Right lobe of liver (tissue), 6 donors: ENCODE data around the gene BCLAF1. TPM values are rescaled to one million over a fixed set of nuclear protein-coding genes. Genes with fewer than 3 reads are reported as not detected.

Source experiments
- ATAC-seq, 4 donors: fragments of 200-7000 bp; cut with Tn5 transposase; one replicate each; pipeline ENCODE4 v1.9.1; 2020; ENCODE audit warnings: mild to moderate bottlenecking in 4 of 4, moderate library complexity in 4 of 4
- DNase-seq, 3 donors: peaks; one replicate each; pipeline ENCODE4 v3.0.0-alpha.2; 2020
- H3K27ac ChIP-seq, 3 donors: fragments of 200-600 bp; one replicate each; pipeline ENCODE4 v1.8.0; 2022
- H3K27me3 ChIP-seq, 2 donors: fragments of 200-600 bp; one replicate each; pipeline ENCODE4 v1.8.0; 2022
- H3K36me3 ChIP-seq, 4 donors: fragments of 200-600 bp; sonication (generic) in 1 of 4; one replicate each; pipeline versions ENCODE4 v1.5.1 to v1.8.0; 2017 to 2022; ENCODE audit warnings: control low read depth in 1 of 4
- H3K4me1 ChIP-seq, 4 donors: fragments of 200-600 bp; sonication (generic) in 1 of 4; one replicate each; pipeline versions ENCODE4 v1.5.1 to v1.8.0; 2017 to 2022; ENCODE audit warnings: control low read depth in 1 of 4
- H3K4me3 ChIP-seq, 3 donors: fragments of 200-600 bp; one replicate each; pipeline ENCODE4 v1.8.0; 2022
- H3K9me3 ChIP-seq, 4 donors: fragments of 200-600 bp; sonication (generic) in 1 of 4; one replicate each; pipeline versions ENCODE4 v1.5.1 to v1.8.0; 2017 to 2022; ENCODE audit warnings: control low read depth in 1 of 4
- POLR2A ChIP-seq: fragments of 450-650 bp; IDR thresholded peaks from one replicate; pipeline ENCODE4 v1.6.1; 2017; ENCODE audit warnings: antibody characterized with exemption, mild to moderate bottlenecking
- WGBS: methylation state at CpG from one replicate; pipeline ENCODE4 v1.1.6; 2018; ENCODE audit warnings: low coverage, low lambda C conversion rate; ENCODE audit not compliant: insufficient coverage; ENCODE audit errors: missing lambda C conversion rate; 5-methylcytosine and 5-hydroxymethylcytosine counted together
- intact Hi-C, 2 donors: fragments of 100-400 bp; cut with DNase I; formaldehyde crosslinking; loops; one replicate each; pipeline versions ENCODE4 v1.11.2 to v1.14.1; 2022
- total RNA-seq, 6 experiments: library from RNA; depleted of rRNA in 2 of 6; stranded (reverse); fragments of >200 nt in 2 of 6; fragmentation: NEBNext Ultra II Directional in 3 of 6; extraction: Animal tissue kit (Norgen Biotek cat#: 25700) in 3 of 6; gene quantifications; one replicate each; pipeline versions ENCODE4 v1.1.0 to v1.2.4, GENCODE V29; 2016 to 2023
- TF ChIP-seq, protein P1 (sequence below), 4 donors: fragments of 200-600 bp in 3 of 4; fragments of 450-650 bp in 1 of 4; IDR thresholded peaks; one replicate each; pipeline versions ENCODE4 v1.5.1 to v1.8.0; 2016 to 2022; ENCODE audit warnings: antibody characterized with exemption in 4 of 4, mild to moderate bottlenecking in 2 of 4
- donor health status: DM: no; HTN: yes; CAD: no.
- donor health status: DM: no; HTN: no; CAD: no.
- donor health status: DM: no; HTN: no; CAD: no.
- donor health status: DM: no; HTN: yes; CAD: no.
- donor health status: DM: no; HTN: yes; CAD: no.

Gene BCLAF1
- total RNA-seq, 6 experiments from 2014 or later, result 30.5 to 57.2 (median 40.6) TPM

DNA sequence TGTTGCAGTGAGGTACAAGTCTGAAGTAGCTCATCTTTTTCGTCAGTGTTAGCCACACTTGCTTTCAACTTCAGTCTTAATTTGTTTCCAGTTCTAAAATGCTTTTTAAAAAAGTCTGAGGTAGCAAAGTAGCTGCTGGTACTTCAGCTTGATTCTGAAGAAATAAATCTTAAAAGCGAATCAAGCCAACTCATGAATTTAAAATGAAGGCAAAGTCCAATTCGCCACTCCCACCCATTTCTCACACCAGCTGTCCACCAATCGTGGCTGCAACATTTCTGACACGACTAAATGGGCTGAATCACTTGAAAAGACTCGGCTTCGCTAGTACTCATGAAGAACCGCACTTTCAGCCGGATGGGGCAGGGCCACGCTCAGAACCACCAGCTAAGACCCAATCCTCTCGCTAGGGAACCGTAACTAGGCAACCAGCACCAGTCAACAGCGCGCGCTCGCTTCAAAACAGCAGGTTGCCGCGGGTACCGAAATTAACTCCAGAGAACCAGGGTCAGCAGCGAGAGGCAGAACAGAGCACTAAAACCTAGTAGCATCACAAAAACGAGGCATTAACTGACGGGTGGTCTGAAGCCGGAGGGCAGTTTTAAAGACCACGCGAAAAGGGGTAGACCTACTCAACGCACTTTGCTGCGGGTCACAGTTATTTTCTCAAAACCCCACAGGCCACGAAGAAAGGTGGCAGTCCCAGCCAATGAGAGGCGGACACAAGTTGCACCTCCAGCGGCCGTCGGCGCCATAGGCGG, 900 bp downstream of the BCLAF1 start:
- H3K27me3 ChIP-seq, result no peaks in the 10 kb centered on the region
- intact Hi-C loops, result no loop called here
- peak; percentile 79 to 84 (median 83) for DNase-seq
- peak; percentile 47 to 62 (median 59) for ATAC-seq
- under 1% methylated on average over 33 of the region's 34 CpGs for WGBS
- H3K4me1 ChIP-seq, result peaks cover 0 to 45% (median 8%) of the 10 kb centered on the region in 4 donors
- H3K27ac ChIP-seq, result peak overlapping the region; percentile 99 to 100 (median 100)
- no peaks in the 10 kb centered on the region for H3K36me3 ChIP-seq
- H3K4me3 ChIP-seq, result peak overlapping the region; percentile 83 to 98 (median 91)
- TF ChIP-seq, protein P1, sequence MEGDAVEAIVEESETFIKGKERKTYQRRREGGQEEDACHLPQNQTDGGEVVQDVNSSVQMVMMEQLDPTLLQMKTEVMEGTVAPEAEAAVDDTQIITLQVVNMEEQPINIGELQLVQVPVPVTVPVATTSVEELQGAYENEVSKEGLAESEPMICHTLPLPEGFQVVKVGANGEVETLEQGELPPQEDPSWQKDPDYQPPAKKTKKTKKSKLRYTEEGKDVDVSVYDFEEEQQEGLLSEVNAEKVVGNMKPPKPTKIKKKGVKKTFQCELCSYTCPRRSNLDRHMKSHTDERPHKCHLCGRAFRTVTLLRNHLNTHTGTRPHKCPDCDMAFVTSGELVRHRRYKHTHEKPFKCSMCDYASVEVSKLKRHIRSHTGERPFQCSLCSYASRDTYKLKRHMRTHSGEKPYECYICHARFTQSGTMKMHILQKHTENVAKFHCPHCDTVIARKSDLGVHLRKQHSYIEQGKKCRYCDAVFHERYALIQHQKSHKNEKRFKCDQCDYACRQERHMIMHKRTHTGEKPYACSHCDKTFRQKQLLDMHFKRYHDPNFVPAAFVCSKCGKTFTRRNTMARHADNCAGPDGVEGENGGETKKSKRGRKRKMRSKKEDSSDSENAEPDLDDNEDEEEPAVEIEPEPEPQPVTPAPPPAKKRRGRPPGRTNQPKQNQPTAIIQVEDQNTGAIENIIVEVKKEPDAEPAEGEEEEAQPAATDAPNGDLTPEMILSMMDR (IDR thresholded peaks at IDR 0.05), result peak in 2 of 4 donors; percentile 24 to 26
- peak; percentile 23 for TF ChIP-seq POLR2A
- no peaks in the 10 kb centered on the region for H3K9me3 ChIP-seq

DNA sequence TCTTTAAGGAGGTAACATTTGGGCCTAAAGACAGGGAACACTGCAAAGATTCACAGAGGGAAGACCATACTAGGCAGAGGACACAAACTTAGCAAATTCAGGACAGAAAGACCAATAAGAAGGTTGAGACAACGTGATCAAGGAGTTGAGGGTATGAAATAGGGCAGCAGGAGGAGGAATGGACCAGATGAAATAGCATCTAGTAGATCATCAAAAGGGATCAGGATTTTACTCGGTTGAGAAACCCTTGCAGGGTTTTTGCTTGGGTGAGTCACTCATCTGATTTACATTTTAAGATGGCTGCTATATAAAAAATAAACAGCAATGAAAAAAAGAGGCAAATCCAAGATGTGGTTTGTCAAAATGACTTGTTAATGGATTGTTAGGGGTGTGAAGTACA, 4.7 kb downstream of the BCLAF1 start:
- intact Hi-C loops, result no loop called here
- no peaks in the 10 kb centered on the region for H3K27me3 ChIP-seq
- ATAC-seq (no peak), DNase-seq (no peak)
- H3K4me3 ChIP-seq, result no peak overlapping the region
- WGBS, result 33% methylated on average over 2 of the region's 2 CpGs
- no peak overlapping the region for H3K27ac ChIP-seq
- H3K9me3 ChIP-seq, result no peaks in the 10 kb centered on the region
- no peaks in the 10 kb centered on the region for H3K36me3 ChIP-seq
- peaks cover 0 to 78% (median 15%) of the 10 kb centered on the region in 4 donors for H3K4me1 ChIP-seq
- TF ChIP-seq, protein P1 (IDR thresholded peaks at IDR 0.05), result no peak
- no peak for TF ChIP-seq POLR2A

DNA sequence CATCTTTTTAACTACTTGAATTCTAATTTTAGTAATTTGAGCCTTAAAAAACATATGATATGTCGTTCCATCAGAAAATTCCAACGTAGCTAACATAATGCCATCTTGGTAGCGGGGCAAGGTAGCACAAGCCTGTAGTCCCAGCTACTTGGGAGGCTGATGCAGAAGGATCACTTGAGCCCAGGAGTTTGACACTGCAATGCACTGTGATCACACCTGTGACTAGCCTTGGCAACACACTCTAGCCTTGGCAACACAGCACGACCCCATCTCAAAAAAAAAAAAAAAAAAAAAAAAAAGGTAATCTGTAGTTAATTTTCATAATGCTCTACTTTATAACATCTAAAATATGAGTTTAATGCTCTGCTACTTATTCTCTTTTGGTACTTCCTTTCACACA, 6.7 kb downstream of the BCLAF1 start:
- no peak for ATAC-seq
- Histone ChIP-seq H3K9me3 (no peaks in the 10 kb centered on the region), H3K4me3 (no peak overlapping the region), H3K4me1 (peaks cover 0 to 79% (median 14%) of the 10 kb centered on the region in 4 donors), H3K27ac (no peak overlapping the region), H3K27me3 (no peaks in the 10 kb centered on the region), H3K36me3 (no peaks in the 10 kb centered on the region)
- WGBS, result 74% methylated on average over 4 of the region's 4 CpGs
- TF ChIP-seq POLR2A, result no peak
- TF ChIP-seq, protein P1 (IDR thresholded peaks at IDR 0.05), result no peak
- intact Hi-C loops, result no loop called here
- no peak for DNase-seq

DNA sequence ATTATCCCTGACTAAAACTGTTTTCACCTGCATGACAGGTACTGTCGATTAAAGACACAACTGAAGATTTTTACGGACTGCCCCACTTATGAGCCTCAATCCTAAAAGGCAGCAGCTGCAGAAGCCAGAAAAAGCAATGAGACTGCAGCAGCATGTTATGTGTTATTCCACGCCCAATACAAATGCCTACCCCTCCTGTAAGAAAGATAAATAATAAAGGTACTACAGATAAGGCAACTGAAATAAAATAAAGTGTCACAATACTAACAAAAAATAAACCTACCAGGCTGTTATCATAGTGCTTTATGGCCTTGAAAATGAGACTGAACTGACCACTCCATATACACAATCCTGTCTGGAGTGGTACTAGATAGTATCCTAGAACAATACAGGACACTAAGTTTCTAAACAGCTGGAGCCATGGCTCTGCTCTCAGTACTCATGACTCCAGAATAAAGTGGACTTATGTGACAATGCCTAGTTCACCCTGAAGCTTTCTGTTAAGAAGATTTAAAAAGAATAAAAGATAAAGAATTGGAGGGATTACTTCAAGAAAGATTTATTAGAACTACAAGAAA, 9.5 kb downstream of the BCLAF1 start:
- peaks cover 0 to 18% (median 6%) of the 10 kb centered on the region in 4 donors for H3K36me3 ChIP-seq
- no peak overlapping the region for H3K4me3 ChIP-seq

More for the DNA sequence above, 9.5 kb downstream of the BCLAF1 start:
- Histone ChIP-seq H3K27me3 (no peaks in the 10 kb centered on the region), H3K9me3 (no peaks in the 10 kb centered on the region), H3K4me1 (peaks cover 0 to 54% (median 10%) of the 10 kb centered on the region in 4 donors), H3K27ac (no peak overlapping the region)
- intact Hi-C loops, result no loop called here
- WGBS, result 74% methylated on average over 3 of the region's 3 CpGs
- ATAC-seq, result peak in 2 of 4 donors; percentile 13 to 40
- TF ChIP-seq, protein P1 (IDR thresholded peaks at IDR 0.05), result no peak
- DNase-seq, result no peak
